B cell (primary cell): ENCODE results near the gene ADARB2. TPM values are rescaled to one million over a fixed set of nuclear protein-coding genes. Genes with fewer than 3 reads are reported as not detected.

Source experiments
- ATAC-seq: fragments of 200-7000 bp; cut with Tn5 transposase; one replicate; pipeline ENCODE4 v1.10.0; 2021; ENCODE audit warnings: low read depth, mild to moderate bottlenecking, moderate number of reproducible peaks, moderate library complexity
- CTCF ChIA-PET: fragments of 350-600 bp; sonication (Branson Sonifier 250); formaldehyde crosslinking; loops from one replicate; lab custom pipeline; 2021; ENCODE audit warnings: antibody characterized with exemption, inconsistent platforms; lab: Charles Lee
- POLR2A ChIA-PET: fragments of 350-600 bp; sonication (Branson Sonifier 250); formaldehyde crosslinking; loops from one replicate; lab custom pipeline; 2021; ENCODE audit warnings: antibody characterized with exemption; lab: Charles Lee
- DNase-seq: peaks from one replicate; pipeline ENCODE4 v3.0.0; 2013
- H2AFZ ChIP-seq: 2 replicates; pipeline ENCODE4 v1.6.1; 2012; ENCODE audit warnings: mild to moderate bottlenecking, low read depth, low read length; ENCODE audit not compliant: insufficient read depth, poor library complexity, severe bottlenecking
- H3K27ac ChIP-seq, 2 donors: 1 replicate in 1 of 2; 2 replicates in 1 of 2; pipeline ENCODE4 v1.5.1; 2012 to 2013; ENCODE audit warnings: low read length in 2 of 2, mild to moderate bottlenecking in 2 of 2, moderate library complexity in 1 of 2
- H3K27me3 ChIP-seq, 4 experiments: fragments of 200-600 bp in 1 of 4; sonication (generic) in 1 of 4; replicated peaks in 1 of 4; 1 replicate in 2 of 4; 2 replicates in 2 of 4; pipeline versions ENCODE4 v1.6.1 to v1.7.0; 2013 to 2016; ENCODE audit warnings: low read length in 3 of 4, mild to moderate bottlenecking in 2 of 4, mixed read lengths in 1 of 4, moderate library complexity in 1 of 4; ENCODE audit not compliant: insufficient read depth in 4 of 4, control insufficient read depth in 3 of 4; ENCODE audit errors: control extremely low read depth in 1 of 4
- H3K36me3 ChIP-seq, 2 experiments: replicated peaks in 1 of 2; 1 replicate in 1 of 2; 2 replicates in 1 of 2; pipeline versions ENCODE4 v1.6.1 to v1.7.1; 2013; ENCODE audit warnings: low read length in 1 of 2; ENCODE audit not compliant: insufficient read depth in 2 of 2, control insufficient read depth in 1 of 2; ENCODE audit errors: control extremely low read depth in 1 of 2, extremely low read depth in 1 of 2
- H3K4me1 ChIP-seq, 2 donors: fragments of 200-600 bp in 1 of 2; sonication (generic) in 1 of 2; 1 replicate in 1 of 2; 2 replicates in 1 of 2; pipeline versions ENCODE4 v1.5.1 to v1.6.1; 2013 to 2017; ENCODE audit warnings: low read length in 2 of 2; ENCODE audit not compliant: control insufficient read depth in 2 of 2, insufficient read depth in 2 of 2
- H3K4me2 ChIP-seq: replicated peaks from 2 replicates; pipeline ENCODE3; 2012; ENCODE audit warnings: mild to moderate bottlenecking, low read depth, low read length; ENCODE audit not compliant: poor library complexity, severe bottlenecking
- H3K4me3 ChIP-seq, 5 experiments: fragments of 200-600 bp in 1 of 5; sonication (generic) in 1 of 5; 1 replicate in 3 of 5; 2 replicates in 2 of 5; pipeline versions ENCODE4 v1.5.1 to v1.7.0; 2011 to 2016; ENCODE audit warnings: low read length in 4 of 5, mild to moderate bottlenecking in 4 of 5, low read depth in 2 of 5, control low read depth in 1 of 5, moderate library complexity in 1 of 5; ENCODE audit not compliant: insufficient read depth in 1 of 5; ENCODE audit errors: control extremely low read depth in 1 of 5, extremely low read depth in 1 of 5
- H3K79me2 ChIP-seq: fragments of 200-600 bp; sonication (generic); one replicate; pipeline ENCODE4 v1.6.0; 2016; ENCODE audit warnings: low read length; ENCODE audit not compliant: control insufficient read depth, insufficient read depth
- H3K9ac ChIP-seq: fragments of 200-600 bp; sonication (generic); 2 replicates; pipeline ENCODE4 v1.6.1; 2017; ENCODE audit warnings: mild to moderate bottlenecking, low read length, moderate library complexity
- H3K9me3 ChIP-seq, 3 donors: one replicate each; pipeline versions ENCODE4 v1.6.1 to v1.7.1; 2013; ENCODE audit warnings: low read length in 2 of 3; ENCODE audit not compliant: control insufficient read depth in 2 of 3, insufficient read depth in 1 of 3; ENCODE audit errors: control extremely low read depth in 1 of 3
- H4K20me1 ChIP-seq: 2 replicates; pipeline ENCODE4 v1.6.0; 2012; ENCODE audit warnings: mild to moderate bottlenecking, low read length; ENCODE audit not compliant: insufficient read depth, control insufficient read depth, poor library complexity, severe bottlenecking
- H3K27ac Mint-ChIP-seq: one replicate; pipeline ENCODE4 v1.8.0; 2021; ENCODE audit warnings: mixed read lengths
- H3K27me3 Mint-ChIP-seq: one replicate; pipeline ENCODE4 v1.8.0; 2021; ENCODE audit warnings: mixed read lengths
- H3K4me1 Mint-ChIP-seq: one replicate; pipeline ENCODE4 v1.8.0; 2021; ENCODE audit warnings: mixed read lengths
- H3K4me3 Mint-ChIP-seq: one replicate; pipeline ENCODE4 v1.8.0; 2021; ENCODE audit warnings: mixed read lengths
- H3K9me3 Mint-ChIP-seq: one replicate; pipeline ENCODE4 v1.8.0; 2022; ENCODE audit warnings: mixed read lengths; ENCODE audit not compliant: insufficient read depth
- EZH2 ChIP-seq: IDR thresholded peaks from 2 replicates; pipeline ENCODE4 v1.6.1; 2012; ENCODE audit warnings: borderline replicate concordance, low read depth, mild to moderate bottlenecking, moderate library complexity, low read length; ENCODE audit not compliant: insufficient read depth, poor library complexity, severe bottlenecking
- WGBS: methylation state at CpG from one replicate; pipeline ENCODE4 v1.1.5; 2013; ENCODE audit warnings: missing lambda C conversion rate; ENCODE audit not compliant: insufficient coverage; 5-methylcytosine and 5-hydroxymethylcytosine counted together
- intact Hi-C: fragments of 100-400 bp; cut with micrococcal nuclease; formaldehyde crosslinking; loops from one replicate; pipeline ENCODE4 v1.10.0; 2022
- polyA plus RNA-seq: library from polyadenylated mRNA; depleted of rRNA; stranded (reverse); fragments of >200 nt; gene quantifications from 2 replicates; pipeline ENCODE4 v1.2.3, GENCODE V29; 2012
- total RNA-seq, 2 donors: library from RNA; stranded (reverse); fragments of 120-200 nt in 1 of 2; gene quantifications; 1 replicate in 1 of 2; 2 replicates in 1 of 2; pipeline versions ENCODE4 v1.2.3 to v1.2.4, GENCODE V29; 2013 to 2022
- TF ChIP-seq, protein P1 (sequence below): fragments of 200-600 bp; IDR thresholded peaks from one replicate; pipeline ENCODE4 v1.8.0; 2022; ENCODE audit warnings: antibody characterized with exemption, mild to moderate bottlenecking

ADARB2 gene
- total and polyA plus RNA-seq, 2 donors (not counting 1 experiment from before 2014, with no cell fraction given): 0.13 to 0.96 TPM

DNA sequence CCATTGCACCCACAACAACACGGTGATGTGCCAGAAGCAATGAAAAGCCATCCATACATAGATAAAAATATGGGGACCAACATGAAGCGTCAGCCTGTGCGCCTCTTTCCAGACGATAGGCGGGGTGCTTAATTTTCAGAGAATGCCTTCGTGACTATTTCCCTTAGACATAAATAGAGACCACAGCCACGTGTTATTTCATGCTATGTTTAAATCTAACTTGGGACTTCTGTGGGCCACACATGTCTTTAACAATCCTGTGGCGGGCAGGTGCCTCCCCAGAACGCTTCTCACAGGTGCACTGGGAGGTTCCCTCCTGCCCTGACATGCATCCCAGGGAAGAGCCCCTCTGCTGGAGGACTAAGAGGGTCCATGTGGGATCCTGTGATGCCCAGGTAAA lies 259.7 kb downstream of the ADARB2 start:
- H4K20me1 ChIP-seq: no peaks in the 10 kb centered on the region
- Mint-ChIP-seq H3K9me3 (no peaks in the 10 kb centered on the region), H3K4me1 (peaks cover 19% of the 10 kb centered on the region), H3K27me3 (peaks cover 15% of the 10 kb centered on the region), H3K4me3 (no peak overlapping the region), H3K27ac (no peak overlapping the region)
- H3K27ac ChIP-seq: no peak overlapping the region
- TF ChIP-seq, protein P1, sequence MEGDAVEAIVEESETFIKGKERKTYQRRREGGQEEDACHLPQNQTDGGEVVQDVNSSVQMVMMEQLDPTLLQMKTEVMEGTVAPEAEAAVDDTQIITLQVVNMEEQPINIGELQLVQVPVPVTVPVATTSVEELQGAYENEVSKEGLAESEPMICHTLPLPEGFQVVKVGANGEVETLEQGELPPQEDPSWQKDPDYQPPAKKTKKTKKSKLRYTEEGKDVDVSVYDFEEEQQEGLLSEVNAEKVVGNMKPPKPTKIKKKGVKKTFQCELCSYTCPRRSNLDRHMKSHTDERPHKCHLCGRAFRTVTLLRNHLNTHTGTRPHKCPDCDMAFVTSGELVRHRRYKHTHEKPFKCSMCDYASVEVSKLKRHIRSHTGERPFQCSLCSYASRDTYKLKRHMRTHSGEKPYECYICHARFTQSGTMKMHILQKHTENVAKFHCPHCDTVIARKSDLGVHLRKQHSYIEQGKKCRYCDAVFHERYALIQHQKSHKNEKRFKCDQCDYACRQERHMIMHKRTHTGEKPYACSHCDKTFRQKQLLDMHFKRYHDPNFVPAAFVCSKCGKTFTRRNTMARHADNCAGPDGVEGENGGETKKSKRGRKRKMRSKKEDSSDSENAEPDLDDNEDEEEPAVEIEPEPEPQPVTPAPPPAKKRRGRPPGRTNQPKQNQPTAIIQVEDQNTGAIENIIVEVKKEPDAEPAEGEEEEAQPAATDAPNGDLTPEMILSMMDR: no peak
- no peak for TF ChIP-seq EZH2
- H3K4me3 ChIP-seq: no peak overlapping the region
- intact Hi-C loops: no loop called here
- no peaks in the 10 kb centered on the region for H3K36me3 ChIP-seq
- H3K4me1 ChIP-seq: peaks cover 7 to 21% of the 10 kb centered on the region in 2 donors
- no peak overlapping the region for H2AFZ ChIP-seq
- ChIA-PET POLR2A (no interaction called here), CTCF (no interaction called here)
- no peak for DNase-seq
- no peak overlapping the region for H3K9ac ChIP-seq
- ATAC-seq: no peak
- H3K9me3 ChIP-seq: peaks cover 0 to 29% (median 0%) of the 10 kb centered on the region in 3 donors
- no peaks in the 10 kb centered on the region for H3K79me2 ChIP-seq
- peaks cover 0 to 4% (median 0%) of the 10 kb centered on the region in 4 experiments for H3K27me3 ChIP-seq
- no peak overlapping the region for H3K4me2 ChIP-seq
- WGBS: 91% methylated on average over 9 of the region's 9 CpGs

DNA sequence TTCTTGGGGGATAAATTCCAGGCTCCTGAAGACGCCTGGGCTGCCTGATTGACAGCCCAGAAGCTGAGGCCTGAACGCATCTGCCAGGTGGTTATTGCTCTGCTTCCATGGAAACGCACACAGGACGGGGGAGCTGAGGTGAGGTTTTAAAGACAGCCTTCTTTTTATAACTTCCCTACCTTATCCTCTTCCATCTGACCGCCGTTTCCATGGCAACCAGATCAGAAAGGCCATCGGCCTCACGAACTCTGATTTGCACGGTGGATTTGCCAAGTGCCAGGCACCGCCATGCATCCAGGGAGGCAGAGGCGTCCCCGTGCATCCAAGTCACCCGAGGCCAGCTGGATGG lies 260.9 kb downstream of the ADARB2 start:
- Histone ChIP-seq H2AFZ (no peak overlapping the region), H3K4me3 (no peak overlapping the region), H3K9me3 (peaks cover 0 to 35% (median 0%) of the 10 kb centered on the region in 3 donors), H3K9ac (no peak overlapping the region), H3K4me2 (no peak overlapping the region), H4K20me1 (no peaks in the 10 kb centered on the region), H3K27me3 (peaks cover 0 to 4% (median 0%) of the 10 kb centered on the region in 4 experiments), H3K36me3 (no peaks in the 10 kb centered on the region), H3K27ac (no peak overlapping the region), H3K4me1 (peaks cover 6 to 18% of the 10 kb centered on the region in 2 donors), H3K79me2 (no peaks in the 10 kb centered on the region)
- ChIA-PET CTCF (no interaction called here), POLR2A (no interaction called here)
- DNase-seq: no peak
- TF ChIP-seq EZH2: no peak
- TF ChIP-seq, protein P1: no peak
- H3K4me1 Mint-ChIP-seq: peaks cover 15% of the 10 kb centered on the region
- intact Hi-C loops: no loop called here
- no peak overlapping the region for H3K4me3 Mint-ChIP-seq
- H3K9me3 Mint-ChIP-seq: no peaks in the 10 kb centered on the region
- no peak overlapping the region for H3K27ac Mint-ChIP-seq
- ATAC-seq: no peak
- H3K27me3 Mint-ChIP-seq: peaks cover 16% of the 10 kb centered on the region
- 84% methylated on average over 11 of the region's 13 CpGs for WGBS
